Skeletal muscle satellite cell (primary cell): ENCODE data around the gene NDUFAF2.
"Not testable (repeated sequence)": the region's sequence is repeated elsewhere in the genome, so short reads cannot be mapped to it uniquely, and the experiment has no call there.

Experiments
- H3K27me3 ChIP-seq: 2 replicates; pipeline ENCODE4 v1.7.0; 2013; ENCODE audit warnings: low read length; ENCODE audit not compliant: control insufficient read depth, insufficient read depth
- H3K36me3 ChIP-seq: 2 replicates; pipeline ENCODE4 v1.7.0; 2013; ENCODE audit warnings: mild to moderate bottlenecking, control low read depth, low read length; ENCODE audit not compliant: insufficient read depth
- H3K4me1 ChIP-seq: 2 replicates; pipeline ENCODE4 v1.7.0; 2013; ENCODE audit warnings: low read length; ENCODE audit not compliant: control insufficient read depth, insufficient read depth
- H3K4me2 ChIP-seq: 2 replicates; pipeline ENCODE4 v1.7.0; 2013; ENCODE audit warnings: mild to moderate bottlenecking, low read length
- H3K4me3 ChIP-seq: 2 replicates; pipeline ENCODE4 v1.7.0; 2013; ENCODE audit warnings: low read length
- H3K9ac ChIP-seq: 2 replicates; pipeline ENCODE4 v1.7.0; 2013; ENCODE audit warnings: mild to moderate bottlenecking, low read depth, low read length, moderate library complexity
- H3K9me3 ChIP-seq: replicated peaks from 2 replicates; pipeline ENCODE4 v1.7.0; 2013; ENCODE audit warnings: mild to moderate bottlenecking, control low read depth, low read length

Gene NDUFAF2

DNA sequence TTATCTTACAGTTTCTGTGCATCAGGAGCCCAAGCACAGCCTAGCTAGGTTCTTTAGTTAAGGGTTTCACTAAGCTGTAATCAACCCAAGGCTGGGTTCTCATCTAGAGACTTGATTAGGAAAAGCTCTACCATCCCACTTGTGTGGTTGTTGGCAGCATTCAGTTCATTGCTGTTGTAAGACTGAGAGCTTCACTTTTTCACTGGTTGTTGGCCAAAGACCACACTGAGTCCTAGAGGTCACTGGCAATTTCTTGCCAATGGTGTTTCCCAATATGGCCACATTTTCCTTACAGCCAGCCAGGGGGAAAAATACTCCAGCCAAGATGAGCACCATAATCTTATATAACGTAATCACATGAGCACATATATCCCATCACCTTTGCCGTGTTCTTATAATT is 142.9 kb downstream of the NDUFAF2 start:
- H3K9me3 ChIP-seq, result no peaks in the 10 kb centered on the region
- H3K4me2 ChIP-seq, result no peak overlapping the region
- no peak overlapping the region for H3K4me3 ChIP-seq
- no peaks in the 10 kb centered on the region for H3K4me1 ChIP-seq
- no peak overlapping the region for H3K9ac ChIP-seq
- no peaks in the 10 kb centered on the region for H3K36me3 ChIP-seq
- no peaks in the 10 kb centered on the region for H3K27me3 ChIP-seq

DNA sequence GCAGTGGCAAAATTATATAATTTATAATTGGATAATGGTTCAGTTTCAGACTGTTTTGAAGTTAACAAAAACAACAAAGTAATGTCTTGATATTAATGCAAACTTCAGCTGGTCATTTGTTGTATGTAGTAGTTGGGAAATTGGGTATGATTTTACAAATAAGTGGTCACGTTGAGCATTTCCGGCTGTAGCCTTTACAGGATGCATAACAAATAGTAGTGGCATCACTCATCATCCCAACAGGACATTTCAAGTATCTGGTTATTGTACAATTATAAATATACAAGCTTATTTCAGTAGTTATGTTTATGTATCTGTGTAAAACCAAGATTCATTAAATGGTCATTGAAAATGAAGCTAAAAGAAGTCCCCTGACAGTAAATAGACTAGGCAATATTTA is 144.3 kb downstream of the NDUFAF2 start:
- Histone ChIP-seq H3K9ac (no peak overlapping the region), H3K4me3 (no peak overlapping the region), H3K36me3 (no peaks in the 10 kb centered on the region), H3K9me3 (no peaks in the 10 kb centered on the region), H3K4me1 (no peaks in the 10 kb centered on the region), H3K4me2 (no peak overlapping the region), H3K27me3 (no peaks in the 10 kb centered on the region)

DNA sequence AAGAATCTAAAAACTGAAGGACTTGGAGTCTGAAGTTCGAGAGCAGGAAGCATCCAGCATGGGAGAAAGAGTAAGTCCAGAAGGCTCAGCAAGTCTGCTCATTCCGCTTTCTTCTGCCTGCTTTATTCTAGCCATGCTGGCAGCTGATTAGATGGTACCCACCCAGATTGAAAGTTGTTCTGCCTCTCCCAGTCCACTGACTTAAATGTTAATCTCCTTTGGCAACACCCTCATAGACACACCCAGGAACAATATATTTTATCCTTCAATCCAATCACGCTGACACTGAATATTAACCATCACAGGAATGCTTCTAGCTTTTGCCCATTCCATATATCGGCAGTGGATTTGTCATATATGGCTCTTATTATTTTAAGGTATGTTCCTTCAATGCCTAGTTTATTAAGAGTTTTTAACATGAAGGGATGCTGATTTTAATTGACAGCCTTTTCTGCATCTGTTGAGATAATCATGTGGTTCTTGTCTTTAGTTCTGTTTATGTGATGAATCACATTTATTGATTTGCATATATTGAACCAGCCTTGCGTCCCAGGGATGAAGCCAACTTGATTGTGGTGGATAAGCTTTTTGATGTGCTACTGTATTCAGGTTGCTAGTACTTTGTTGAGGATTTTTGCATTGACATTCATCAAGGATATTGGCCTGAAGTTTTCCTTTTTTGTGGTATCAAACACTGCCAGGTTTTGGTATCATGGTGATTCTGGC is 148.2 kb downstream of the NDUFAF2 start:
- not testable (repeated sequence) for H3K9ac ChIP-seq, H3K9me3 ChIP-seq, H3K36me3 ChIP-seq, H3K4me2 ChIP-seq, H3K4me1 ChIP-seq, H3K27me3 ChIP-seq, H3K4me3 ChIP-seq

DNA sequence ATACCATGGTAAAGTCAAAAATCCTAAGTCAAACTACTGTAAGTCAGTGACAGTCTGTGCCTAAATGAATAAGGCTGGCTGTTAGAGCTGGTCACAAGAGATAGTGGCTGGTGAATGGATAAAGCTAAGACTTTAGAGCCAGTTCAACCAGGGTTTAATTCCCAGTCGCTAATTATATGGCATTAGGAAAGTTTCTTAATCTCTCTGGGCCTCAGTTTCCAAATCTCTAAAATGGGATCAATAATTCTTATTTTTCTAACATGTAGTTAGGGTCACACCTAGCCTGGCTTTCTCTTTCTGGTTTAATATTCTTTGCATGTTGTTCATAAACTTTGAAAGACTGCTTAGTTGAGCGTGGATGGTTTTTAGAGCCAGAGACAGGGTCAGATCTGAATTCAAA is 152.5 kb downstream of the NDUFAF2 start:
- no peaks in the 10 kb centered on the region for H3K9me3 ChIP-seq
- no peak overlapping the region for H3K9ac ChIP-seq
- H3K36me3 ChIP-seq, result peaks cover 2% of the 10 kb centered on the region
- H3K4me3 ChIP-seq, result no peak overlapping the region
- H3K4me1 ChIP-seq, result no peaks in the 10 kb centered on the region
- no peaks in the 10 kb centered on the region for H3K27me3 ChIP-seq
- no peak overlapping the region for H3K4me2 ChIP-seq

DNA sequence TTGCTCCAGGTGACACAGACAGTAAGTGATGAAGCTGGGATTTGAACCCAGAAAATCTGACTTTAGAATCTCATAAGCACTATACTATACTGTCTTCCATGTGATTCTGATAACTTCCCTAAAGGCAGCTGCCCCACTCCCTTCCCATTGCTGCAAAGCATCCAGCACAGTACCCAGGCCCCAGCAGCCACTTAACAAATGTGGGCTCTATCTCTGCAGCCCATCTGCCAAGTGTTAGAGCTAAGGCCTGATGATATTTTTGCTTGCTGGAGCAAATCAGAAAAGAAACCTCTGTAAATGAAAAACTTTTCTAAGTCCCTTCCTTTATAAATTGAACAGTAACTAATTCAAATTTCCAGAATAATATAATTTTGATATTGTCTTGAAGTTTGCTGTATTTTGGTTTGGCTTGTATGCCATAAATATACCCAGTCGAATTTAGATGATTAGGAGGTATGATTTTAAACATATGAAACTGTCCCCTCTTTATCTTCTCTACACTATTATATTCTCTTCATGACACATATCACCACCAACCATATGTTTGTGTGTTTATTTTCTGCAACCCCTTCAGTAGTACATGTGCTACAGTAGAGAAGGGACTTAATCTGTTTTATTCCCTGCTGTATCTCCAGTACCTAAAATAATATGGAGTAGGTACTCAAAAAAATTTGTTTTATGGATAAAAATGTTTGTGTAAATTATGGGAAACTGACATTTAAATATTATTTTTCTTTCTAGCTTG is 153.4 kb downstream of the NDUFAF2 start:
- no peak overlapping the region for H3K9ac ChIP-seq
- H3K4me2 ChIP-seq, result no peak overlapping the region
- H3K27me3 ChIP-seq, result no peaks in the 10 kb centered on the region
- no peak overlapping the region for H3K4me3 ChIP-seq
- peaks cover 3% of the 10 kb centered on the region for H3K36me3 ChIP-seq
- no peaks in the 10 kb centered on the region for H3K9me3 ChIP-seq
- H3K4me1 ChIP-seq, result no peaks in the 10 kb centered on the region

DNA sequence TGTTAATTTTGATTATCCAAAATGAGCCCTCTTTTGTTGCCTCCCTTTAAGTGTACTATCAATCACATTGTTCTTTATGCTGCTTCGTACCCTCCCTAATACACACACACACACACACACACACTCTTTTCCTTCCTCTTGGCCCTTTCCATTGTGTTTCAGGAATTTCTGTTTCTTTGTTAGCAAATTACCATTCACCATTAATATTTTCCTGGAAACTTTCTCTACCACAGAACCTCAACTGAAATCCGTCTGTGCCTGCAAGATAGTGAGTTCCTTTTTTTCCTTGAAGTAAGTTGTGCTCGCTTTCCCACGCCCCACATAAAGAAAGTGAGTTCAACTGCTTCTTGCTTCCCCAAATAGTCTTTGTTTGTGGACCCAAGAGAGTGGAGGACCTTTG is 155.4 kb downstream of the NDUFAF2 start:
- no peak overlapping the region for H3K4me2 ChIP-seq
- H3K4me3 ChIP-seq, result no peak overlapping the region
- H3K36me3 ChIP-seq, result peaks cover 3% of the 10 kb centered on the region
- H3K27me3 ChIP-seq, result no peaks in the 10 kb centered on the region
- no peak overlapping the region for H3K9ac ChIP-seq
- H3K4me1 ChIP-seq, result no peaks in the 10 kb centered on the region
- no peaks in the 10 kb centered on the region for H3K9me3 ChIP-seq

DNA sequence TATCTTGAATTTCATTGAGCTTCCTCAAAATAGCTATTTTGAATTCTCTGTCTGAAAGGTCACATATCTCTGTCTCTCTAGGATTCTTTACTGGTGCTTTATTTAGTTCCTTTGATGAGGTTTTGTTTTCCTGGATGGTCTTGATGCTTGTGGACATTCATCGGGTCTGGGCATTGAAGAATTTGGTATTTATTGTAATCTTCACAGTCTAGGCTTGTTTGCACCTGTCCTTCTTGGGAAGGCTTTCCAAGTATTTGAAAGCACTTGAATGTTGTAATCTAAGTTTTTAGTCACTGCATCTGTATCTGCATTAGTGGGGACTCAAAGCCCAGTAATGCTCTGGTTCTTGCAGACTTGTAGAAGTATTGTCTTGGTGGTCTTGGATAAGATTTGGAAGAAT is 169.4 kb downstream of the NDUFAF2 start:
- no peak overlapping the region for H3K4me2 ChIP-seq
- no peaks in the 10 kb centered on the region for H3K36me3 ChIP-seq
- H3K9ac ChIP-seq, result no peak overlapping the region
- no peaks in the 10 kb centered on the region for H3K4me1 ChIP-seq
- no peak overlapping the region for H3K4me3 ChIP-seq
- H3K9me3 ChIP-seq, result no peaks in the 10 kb centered on the region
- H3K27me3 ChIP-seq, result no peaks in the 10 kb centered on the region

DNA sequence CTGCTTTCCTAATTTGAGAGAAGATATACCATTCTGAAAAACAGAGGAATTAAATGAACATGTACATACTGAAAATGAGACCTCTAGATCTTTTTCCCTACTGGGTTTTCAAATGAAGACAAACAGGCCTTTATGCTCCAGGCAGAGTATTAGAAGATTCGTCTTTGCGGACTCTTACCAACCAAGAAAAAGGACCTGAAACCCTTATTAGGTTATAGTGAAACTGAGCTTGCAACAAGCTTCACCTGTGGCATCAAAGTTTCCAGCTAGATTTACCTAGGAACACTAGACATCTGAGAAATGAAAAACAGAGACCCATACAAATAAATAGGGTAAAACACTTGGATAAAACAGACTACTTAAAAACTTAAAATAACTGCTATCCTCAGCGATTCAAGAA is 171.0 kb downstream of the NDUFAF2 start:
- H3K4me2 ChIP-seq, result no peak overlapping the region
- no peaks in the 10 kb centered on the region for H3K27me3 ChIP-seq
- H3K4me1 ChIP-seq, result no peaks in the 10 kb centered on the region
- no peak overlapping the region for H3K9ac ChIP-seq
- H3K4me3 ChIP-seq, result no peak overlapping the region
- H3K36me3 ChIP-seq, result no peaks in the 10 kb centered on the region
- no peaks in the 10 kb centered on the region for H3K9me3 ChIP-seq

DNA sequence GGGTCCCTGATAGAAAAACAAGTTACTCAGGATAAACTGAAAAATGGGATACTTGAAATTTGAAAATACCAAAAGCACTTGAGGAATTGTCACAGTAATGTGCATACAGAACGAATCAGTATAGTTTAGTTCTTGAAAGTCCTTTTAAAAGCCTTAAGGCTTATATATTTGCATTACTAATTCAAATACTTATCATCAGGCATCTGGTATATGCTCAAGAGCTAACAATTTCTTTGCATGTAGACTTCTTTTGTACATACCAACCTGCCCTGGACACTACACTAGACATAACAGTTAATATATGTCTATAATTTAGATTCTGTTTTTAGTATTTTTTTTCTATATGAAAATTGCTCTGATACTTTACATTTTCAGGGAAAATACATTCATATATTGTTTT is 174.1 kb downstream of the NDUFAF2 start:
- no peaks in the 10 kb centered on the region for H3K4me1 ChIP-seq

DNA sequence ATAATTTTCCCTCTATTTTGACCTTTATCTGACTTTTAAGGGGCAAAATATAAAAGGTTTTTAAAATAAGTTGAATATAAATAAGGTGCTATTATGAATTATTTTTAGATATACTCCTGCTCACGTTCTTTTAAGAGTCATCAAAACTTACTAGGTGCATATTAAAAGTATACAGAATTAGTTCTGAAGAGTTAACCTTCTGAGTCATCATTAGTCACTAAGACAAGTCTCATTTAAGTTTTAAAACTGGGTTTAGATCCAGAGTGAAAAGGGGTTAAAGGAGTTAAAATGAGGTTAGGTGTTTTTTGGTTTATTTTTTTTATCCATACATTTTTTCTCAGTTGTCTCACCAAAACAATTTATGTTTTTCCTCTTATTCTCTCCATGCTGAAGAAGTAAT is 175.5 kb downstream of the NDUFAF2 start:
- Histone ChIP-seq H3K4me2 (no peak overlapping the region), H3K4me1 (no peaks in the 10 kb centered on the region), H3K4me3 (no peak overlapping the region), H3K27me3 (no peaks in the 10 kb centered on the region), H3K9ac (no peak overlapping the region), H3K36me3 (no peaks in the 10 kb centered on the region), H3K9me3 (no peaks in the 10 kb centered on the region)

More for the DNA sequence above, 174.1 kb downstream of the NDUFAF2 start:
- Histone ChIP-seq H3K36me3 (no peaks in the 10 kb centered on the region), H3K27me3 (no peaks in the 10 kb centered on the region), H3K9ac (no peak overlapping the region), H3K4me3 (no peak overlapping the region), H3K4me2 (no peak overlapping the region), H3K9me3 (no peaks in the 10 kb centered on the region)

DNA sequence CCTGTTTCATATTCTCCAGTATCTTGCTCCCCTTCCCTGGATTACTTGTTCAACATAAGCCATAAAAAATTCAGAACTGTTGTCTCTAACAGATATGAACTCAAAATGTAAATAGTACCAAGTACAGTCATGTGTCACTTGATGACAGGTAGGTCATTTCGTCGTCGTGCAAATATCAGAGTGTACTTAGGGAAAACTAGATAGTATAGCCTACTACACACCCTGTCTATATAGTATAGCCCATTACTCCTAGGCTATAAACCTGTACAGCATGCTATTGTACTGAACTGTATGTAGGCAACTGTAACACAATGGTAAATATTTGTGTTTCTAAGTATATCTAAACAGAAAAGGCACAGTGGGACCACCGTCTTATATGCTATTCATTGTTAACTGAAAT is 178.1 kb downstream of the NDUFAF2 start:
- Histone ChIP-seq H3K4me2 (no peak overlapping the region), H3K36me3 (no peaks in the 10 kb centered on the region), H3K9me3 (no peaks in the 10 kb centered on the region), H3K27me3 (no peaks in the 10 kb centered on the region), H3K9ac (no peak overlapping the region), H3K4me1 (no peaks in the 10 kb centered on the region), H3K4me3 (no peak overlapping the region)

DNA sequence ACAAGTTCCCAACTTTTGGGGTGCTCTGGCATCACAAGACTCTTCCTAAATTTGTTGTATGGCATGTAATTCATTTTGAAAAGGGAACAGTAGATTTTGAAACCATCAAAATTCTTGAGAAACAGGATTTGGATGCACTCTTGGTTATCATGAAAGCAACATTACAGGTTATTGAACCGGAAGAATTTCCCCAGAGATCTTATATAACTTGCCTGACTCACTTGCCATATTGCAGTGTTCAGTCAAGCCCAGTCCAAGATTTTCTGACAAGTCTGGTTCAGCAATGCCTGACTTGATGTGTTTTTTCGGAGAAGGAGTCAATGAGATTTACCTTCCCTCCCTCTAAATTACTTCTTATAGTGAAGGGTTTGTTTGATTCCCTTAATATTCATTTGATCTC is 185.3 kb downstream of the NDUFAF2 start:
- H3K4me2 ChIP-seq, result no peak overlapping the region
- peaks cover 4% of the 10 kb centered on the region for H3K4me1 ChIP-seq

More for the DNA sequence above, 185.3 kb downstream of the NDUFAF2 start:
- no peaks in the 10 kb centered on the region for H3K36me3 ChIP-seq
- H3K27me3 ChIP-seq, result no peaks in the 10 kb centered on the region
- no peak overlapping the region for H3K4me3 ChIP-seq
- no peaks in the 10 kb centered on the region for H3K9me3 ChIP-seq
- H3K9ac ChIP-seq, result no peak overlapping the region
